HepG2 (cell line): ENCODE data around the gene ZBTB48. TPM values are rescaled to one million over a fixed set of nuclear protein-coding genes. Genes with fewer than 3 reads are reported as not detected.

Source experiments
- ETV6 ChIP-seq: sonication (generic); formaldehyde crosslinking; conservative IDR thresholded peaks from 2 replicates; pipeline ENCODE4 v1.4.0; 2020; ENCODE audit warnings: missing genetic modification reagents
- FOXC1 ChIP-seq: sonication (generic); formaldehyde crosslinking; IDR thresholded peaks from 2 replicates; pipeline ENCODE4 v1.8.0; 2022; ENCODE audit warnings: mild to moderate bottlenecking, missing genetic modification reagents, borderline replicate concordance
- HMGXB4 ChIP-seq, 2 experiments: sonication (generic) in 1 of 2; formaldehyde crosslinking in 1 of 2; IDR thresholded peaks; 2 replicates each; pipeline versions ENCODE4 v1.4.0 to v1.6.1; 2018 to 2020; ENCODE audit warnings: missing genetic modification reagents in 2 of 2, borderline replicate concordance in 1 of 2, low read depth in 1 of 2, mild to moderate bottlenecking in 1 of 2, missing biosample characterization in 1 of 2
- ISX ChIP-seq: sonication (generic); formaldehyde crosslinking; conservative IDR thresholded peaks from 2 replicates; pipeline ENCODE4 v1.5.0; 2020; ENCODE audit warnings: missing genetic modification reagents
- MAZ ChIP-seq, 2 experiments: sonication (generic) in 1 of 2; formaldehyde crosslinking in 1 of 2; IDR thresholded peaks; 2 replicates each; pipeline versions ENCODE4 v1.5.0 to v1.6.1; 2012 to 2020; ENCODE audit warnings: low read depth in 2 of 2, mild to moderate bottlenecking in 2 of 2, borderline replicate concordance in 1 of 2, improper control_type of control experiment in 1 of 2, low read length in 1 of 2, missing genetic modification reagents in 1 of 2, moderate library complexity in 1 of 2
- PRDM15 ChIP-seq: sonication (generic); formaldehyde crosslinking; IDR thresholded peaks from 2 replicates; pipeline ENCODE4 v1.4.0; 2020; ENCODE audit warnings: missing genetic modification reagents
- RAD21 ChIP-seq: fragments of 450-650 bp; formaldehyde crosslinking; IDR thresholded peaks from 2 replicates; pipeline ENCODE4 v1.5.0; 2020; ENCODE audit warnings: mild to moderate bottlenecking
- SIN3A ChIP-seq: IDR thresholded peaks from 2 replicates; pipeline ENCODE4 v1.6.1; 2011; ENCODE audit warnings: low read depth, mild to moderate bottlenecking, control low read depth, low read length, borderline replicate concordance
- SMARCE1 ChIP-seq: fragments of 450-650 bp; IDR thresholded peaks from 2 replicates; pipeline ENCODE4 v1.6.1; 2017; ENCODE audit warnings: borderline replicate concordance
- SRSF4 ChIP-seq: fragments of 200-400 bp; formaldehyde crosslinking; IDR thresholded peaks from one replicate; pipeline ENCODE4 v1.6.1; 2018; ENCODE audit warnings: mild to moderate bottlenecking, low read depth, low read length, moderate library complexity; ENCODE audit not compliant: poor library complexity, severe bottlenecking
- TAF1 ChIP-seq: sonication (generic); formaldehyde crosslinking; IDR thresholded peaks from 2 replicates; pipeline ENCODE4 v1.4.0; 2020; ENCODE audit warnings: missing genetic modification reagents
- TEAD2 ChIP-seq: sonication (generic); formaldehyde crosslinking; IDR thresholded peaks from 2 replicates; pipeline ENCODE4 v1.9.0; 2021; ENCODE audit warnings: missing genetic modification reagents
- UBTF ChIP-seq: sonication (generic); formaldehyde crosslinking; IDR thresholded peaks from 2 replicates; pipeline ENCODE4 v1.4.0; 2020; ENCODE audit warnings: mild to moderate bottlenecking, missing genetic modification reagents
- ZBTB14 ChIP-seq: sonication (generic); formaldehyde crosslinking; IDR thresholded peaks from 2 replicates; pipeline ENCODE4 v1.4.0; 2020; ENCODE audit warnings: missing genetic modification reagents
- ZBTB7B ChIP-seq: sonication (generic); formaldehyde crosslinking; IDR thresholded peaks from 2 replicates; pipeline ENCODE4 v1.4.0; 2020; ENCODE audit warnings: missing genetic modification reagents
- ZNF350 ChIP-seq: sonication (generic); formaldehyde crosslinking; IDR thresholded peaks from 2 replicates; pipeline ENCODE4 v1.4.0; 2020; ENCODE audit warnings: mild to moderate bottlenecking, low read depth, missing genetic modification reagents, borderline replicate concordance
- ZNF557 ChIP-seq: sonication (generic); formaldehyde crosslinking; IDR thresholded peaks from 2 replicates; pipeline ENCODE4 v1.4.0; 2020; ENCODE audit warnings: missing genetic modification reagents
- ZNF674 ChIP-seq: sonication (generic); formaldehyde crosslinking; IDR thresholded peaks from 2 replicates; pipeline ENCODE4 v1.5.0; 2020; ENCODE audit warnings: low read depth, mild to moderate bottlenecking, missing genetic modification reagents
- polyA plus RNA-seq, 8 experiments: library from polyadenylated mRNA; depleted of rRNA in 3 of 8; stranded (reverse) in 7 of 8; unstranded in 1 of 8; fragments of >200 nt; fragmentation: Illumina TruSeq in 4 of 8; extraction: Trizol in 4 of 8; gene quantifications; 2 replicates each; pipeline versions ENCODE4 v1.2.1 to v1.2.3, GENCODE V29; 2011 to 2016; ENCODE audit warnings: low read depth in 4 of 8, missing spikeins in 1 of 8, mixed read lengths in 1 of 8; ENCODE audit not compliant: insufficient read depth in 1 of 8
- total RNA-seq, 5 experiments: library from RNA; depleted of rRNA; stranded (reverse); fragments of >200 nt; fragmentation: Illumina TruSeq; extraction: Trizol; gene quantifications; 2 replicates each; pipeline ENCODE4 v1.2.3, GENCODE V29; 2016; ENCODE audit warnings: low read depth in 1 of 5

ZBTB48 gene
- total and polyA plus RNA-seq, 2 of the 13 experiments (the other 11 are each of a cell fraction or from before 2014, with no cell fraction given): 13.0 to 17.1 TPM

GRCh38 chr1:6601923-6602668, 22.3 kb downstream of the ZBTB48 start (continued):
- TF ChIP-seq UBTF (CRISPR knock-in tag): peak; percentile 90
- peak; percentile 73; the same call in 1 of the 2 replicates for TF ChIP-seq ZNF674 (CRISPR knock-in tag)
- TF ChIP-seq SRSF4: peak; percentile 38
- peak; percentile 76; the same call in 1 of the 2 replicates for TF ChIP-seq FOXC1 (CRISPR knock-in tag)
- TF ChIP-seq TAF1: 0 out of 2 replicates have a peak, but pooled peaks have one; percentile 38
- peak; percentile 43; the same call in 1 of the 2 replicates for TF ChIP-seq ZBTB14
- peak in 1 of 2 experiments; percentile 18; a peak in 3 of 4 replicates for TF ChIP-seq HMGXB4 (CRISPR knock-in tag; IDR thresholded peaks at IDR 0.05; ENCODE audit: borderline replicate concordance in 1 of 2, low read depth in 1 of 2)
- peak; percentile 51 for TF ChIP-seq TEAD2 (CRISPR knock-in tag)
- TF ChIP-seq ZBTB7B (CRISPR knock-in tag): 0 out of 2 replicates have a peak, but pooled peaks have one; percentile 31
- TF ChIP-seq ZNF557 (CRISPR knock-in tag): 0 out of 2 replicates have a peak, but pooled peaks have one; percentile 32
- no peak for TF ChIP-seq ZNF350 (CRISPR knock-in tag)
- TF ChIP-seq PRDM15 (CRISPR knock-in tag): 0 out of 2 replicates have a peak, but pooled peaks have one; percentile 33
- TF ChIP-seq ISX (CRISPR knock-in tag): 0 out of 2 replicates have a peak, but pooled peaks have one; percentile 34
- TF ChIP-seq ETV6 (CRISPR knock-in tag): 0 out of 2 replicates have a peak, but pooled peaks have one; percentile 13
- peak; percentile 11; the same call in 1 of the 2 replicates for TF ChIP-seq SIN3A
- no peak for TF ChIP-seq SMARCE1
- TF ChIP-seq MAZ (IDR thresholded peaks at IDR 0.05; ENCODE audit: borderline replicate concordance, low read depth, low read length): no peak
- TF ChIP-seq MAZ (CRISPR knock-in tag; IDR thresholded peaks at IDR 0.05; ENCODE audit: low read depth): peak; percentile 17; the same call in 1 of the 2 replicates
- 0 out of 2 replicates have a peak, but pooled peaks have one; percentile 26 for TF ChIP-seq RAD21 (CRISPR knock-in tag)
